K562 (cell line): ENCODE results near the gene DPP9. TPM values are rescaled to one million over a fixed set of nuclear protein-coding genes. Genes with fewer than 3 reads are reported as not detected.

Experiments
- ATAC-seq: fragments of 200-7000 bp; cut with Tn5 transposase; 3 replicates; pipeline ENCODE4 v1.9.1; 2020; ENCODE audit warnings: moderate library complexity
- BruUV-seq: library from RNA; stranded (reverse); fragments of 400-500 nt; replicated peaks from 2 replicates; lab custom pipeline; 2021; lab: Mats Ljungman, UMichigan
- CTCF ChIA-PET: fragments of 300-600 bp; formaldehyde crosslinking; extraction: SDS; loops from one replicate; lab custom pipeline; 2021; ENCODE audit warnings: low intra/inter-chr PET ratio; lab: Yijun Ruan, JAX
- POLR2A ChIA-PET: fragments of 300-600, 350-650 bp; sonication (Branson Sonifier 250); formaldehyde crosslinking; extraction: SDS; loops from one replicate; lab custom pipeline; 2021; ENCODE audit warnings: antibody characterized with exemption, inconsistent platforms; lab: Yijun Ruan, JAX
- DNase-seq, 4 experiments: peaks; one replicate each; pipeline versions ENCODE4 v3.0.0 to v3.0.0-alpha.2; 2011 to 2018; ENCODE audit warnings: low spot score in 3 of 4, mixed read lengths in 3 of 4; ENCODE audit errors: extremely low read depth in 1 of 4
- FAIRE-seq: peaks from 2 replicates; lab custom pipeline; 2011; peaks lifted over from hg19 to GRCh38; lab: Jason Lieb, UNC
- H2AFZ ChIP-seq: 2 replicates; pipeline ENCODE4 v1.6.0; 2011; ENCODE audit warnings: low read depth, low read length, control low read depth, inconsistent platforms
- H3K27ac ChIP-seq: fragments of 200-600 bp; 3 replicates; pipeline ENCODE4 v1.8.0; 2011; ENCODE audit warnings: low read depth, mild to moderate bottlenecking, control low read depth, inconsistent platforms, low read length, moderate library complexity, mixed read lengths; ENCODE audit errors: extremely low read depth
- H3K27me3 ChIP-seq, 2 experiments: fragments of 300-600 bp in 1 of 2; 2 replicates in 1 of 2; 3 replicates in 1 of 2; pipeline versions ENCODE4 v1.6.0 to v1.8.0; 2011; ENCODE audit warnings: inconsistent platforms in 2 of 2, low read length in 2 of 2, mild to moderate bottlenecking in 1 of 2, mixed read lengths in 1 of 2, moderate library complexity in 1 of 2; ENCODE audit not compliant: control insufficient read depth in 2 of 2, insufficient read depth in 2 of 2
- H3K36me3 ChIP-seq: fragments of 300-600 bp; 3 replicates; pipeline ENCODE4 v1.8.0; 2011; ENCODE audit warnings: mild to moderate bottlenecking, low read length, inconsistent platforms; ENCODE audit not compliant: control insufficient read depth, insufficient read depth
- H3K4me1 ChIP-seq, 2 experiments: fragments of 200-600 bp in 1 of 2; replicated peaks in 1 of 2; 2 replicates in 1 of 2; 3 replicates in 1 of 2; pipeline versions ENCODE4 v1.5.1 to v1.8.0; 2011; ENCODE audit warnings: inconsistent platforms in 2 of 2, low read length in 2 of 2, mild to moderate bottlenecking in 1 of 2, mixed read lengths in 1 of 2, moderate library complexity in 1 of 2; ENCODE audit not compliant: control insufficient read depth in 2 of 2, insufficient read depth in 2 of 2
- H3K4me2 ChIP-seq: 2 replicates; pipeline ENCODE4 v1.6.1; 2011; ENCODE audit warnings: low read length, control low read depth, inconsistent platforms, mixed read lengths; ENCODE audit not compliant: insufficient read depth
- H3K4me3 ChIP-seq: fragments of 200-600 bp; sonication (generic), shearing (Covaris generic); 2 replicates; pipeline ENCODE4 v1.5.1; 2016; ENCODE audit warnings: control low read depth, inconsistent platforms
- H3K79me2 ChIP-seq: fragments of 200-600 bp; 3 replicates; pipeline ENCODE4 v1.8.0; 2011; ENCODE audit warnings: low read length, inconsistent platforms; ENCODE audit not compliant: control insufficient read depth, insufficient read depth
- H3K9ac ChIP-seq, 2 experiments: 2 replicates each; pipeline versions ENCODE4 v1.6.0 to v1.6.1; 2011; ENCODE audit warnings: low read depth in 2 of 2, low read length in 2 of 2, control low read depth in 1 of 2, inconsistent platforms in 1 of 2, mild to moderate bottlenecking in 1 of 2, mixed read lengths in 1 of 2; ENCODE audit not compliant: insufficient read depth in 1 of 2
- H3K9me1 ChIP-seq: one replicate; pipeline ENCODE4 v1.6.0; 2011; ENCODE audit warnings: inconsistent platforms, mild to moderate bottlenecking, low read length, moderate library complexity; ENCODE audit not compliant: control insufficient read depth, insufficient read depth
- H3K9me3 ChIP-seq: replicated peaks from 2 replicates; pipeline ENCODE4 v1.5.1; 2011; ENCODE audit warnings: low read depth, low read length, inconsistent platforms; ENCODE audit not compliant: control insufficient read depth, insufficient read depth
- H4K20me1 ChIP-seq: replicated peaks from 2 replicates; pipeline ENCODE4 v1.6.1; 2011; ENCODE audit warnings: low read length, inconsistent platforms, mixed read lengths; ENCODE audit not compliant: control insufficient read depth, insufficient read depth
- CREM ChIP-seq: IDR thresholded peaks from 2 replicates; pipeline ENCODE4 v1.6.1; 2014; ENCODE audit warnings: antibody characterized with exemption, low read depth
- CSDE1 ChIP-seq, 2 experiments: fragments of 450-650 bp; IDR thresholded peaks; 2 replicates each; pipeline ENCODE4 v1.6.1; 2016; ENCODE audit warnings: mild to moderate bottlenecking in 1 of 2
- ELF2 ChIP-seq: fragments of 250-450 bp; sonication (Bioruptor Pico); IDR thresholded peaks from 2 replicates; pipeline ENCODE4 v1.5.0; 2021; ENCODE audit warnings: mild to moderate bottlenecking
- GATA2 ChIP-seq: sonication (generic); formaldehyde crosslinking; IDR thresholded peaks from 2 replicates; pipeline ENCODE4 v1.4.0; 2020; ENCODE audit warnings: mild to moderate bottlenecking, missing genetic modification reagents
- MECOM ChIP-seq: fragments of 250-450 bp; sonication (Bioruptor Pico); IDR thresholded peaks from 2 replicates; pipeline ENCODE4 v1.8.0; 2022; ENCODE audit warnings: inconsistent platforms
- NR2F6 ChIP-seq: fragments of 450-650 bp; formaldehyde crosslinking; IDR thresholded peaks from 2 replicates; pipeline ENCODE4 v1.4.0; 2020; ENCODE audit warnings: mild to moderate bottlenecking
- PYGO2 ChIP-seq: fragments of 450-650 bp; IDR thresholded peaks from 2 replicates; pipeline ENCODE4 v1.6.1; 2016; ENCODE audit warnings: mild to moderate bottlenecking, missing genetic modification characterization, moderate library complexity, missing compliant biosample characterization
- ZNF165 ChIP-seq: fragments of 250-450 bp; sonication (Bioruptor Pico); IDR thresholded peaks from 2 replicates; pipeline ENCODE4 v1.4.0; 2020; ENCODE audit warnings: borderline replicate concordance
- ZNF696 ChIP-seq: fragments of 250-450 bp; sonication (Bioruptor Pico); conservative IDR thresholded peaks from 2 replicates; pipeline ENCODE4 v1.4.0; 2020; ENCODE audit warnings: mild to moderate bottlenecking, moderate library complexity
- WGBS: fragments of 100-300 bp; shearing (Covaris generic); methylation state at CpG from one replicate; pipeline ENCODE4 v1.1.6; 2016; ENCODE audit warnings: low coverage, mixed read lengths; ENCODE audit not compliant: insufficient coverage; ENCODE audit errors: missing lambda C conversion rate; 5-methylcytosine and 5-hydroxymethylcytosine counted together
- in situ Hi-C: fragments of 300-500 bp; cut with MboI; formaldehyde crosslinking; loops from 4 replicates; pipeline ENCODE4 v1.15.0; 2018; ENCODE audit warnings: inconsistent platforms, mixed read lengths
- intact Hi-C: fragments of 100-400 bp; cut with micrococcal nuclease; formaldehyde crosslinking; loops from 2 replicates; pipeline ENCODE4 v1.14.2; 2022
- polyA plus RNA-seq, 8 experiments: library from polyadenylated mRNA; depleted of rRNA in 4 of 8; stranded (reverse) in 5 of 8; unstranded in 3 of 8; fragments of >200 nt; fragmentation: Nextera tagmentation in 2 of 8; fragmentation: Illumina TruSeq in 1 of 8; extraction: Ambion mirVana in 2 of 8; extraction: Trizol in 1 of 8; gene quantifications; 2 replicates each; pipeline versions ENCODE4 v1.2.1 to v1.2.3, GENCODE V29; 2011 to 2014; ENCODE audit warnings: inconsistent platforms in 1 of 8, missing spikeins in 1 of 8
- total RNA-seq, 7 experiments: library from RNA; depleted of rRNA in 6 of 7; stranded (reverse); fragments of >200 nt in 6 of 7; fragmentation: Illumina TruSeq in 2 of 7; extraction: Trizol in 2 of 7; gene quantifications; 2 replicates each; pipeline versions ENCODE4 v1.2.1 to v1.2.3, GENCODE V29; 2011 to 2021; ENCODE audit warnings: low replicate concordance in 1 of 7
- TF ChIP-seq, protein P1 (sequence below): sonication (generic); formaldehyde crosslinking; IDR thresholded peaks from 2 replicates; pipeline ENCODE4 v1.8.0; 2023; ENCODE audit warnings: mild to moderate bottlenecking, missing genetic modification reagents

The DPP9 gene
- total and polyA plus RNA-seq, 9 of the 15 experiments (the other 6 are each of a cell fraction or from before 2014, with no cell fraction given), result 0.90 to 66.7 (median 24.5) TPM

- Histone ChIP-seq H3K9ac (no peak overlapping the region), H3K27ac (no peak overlapping the region), H3K27me3 (no peaks in the 10 kb centered on the region), H4K20me1 (peaks cover 9% of the 10 kb centered on the region; the same call in 1 of the 2 replicates), H3K9me1 (no peaks in the 10 kb centered on the region), H3K4me1 (peaks cover 11 to 40% of the 10 kb centered on the region in 2 experiments), H3K79me2 (peaks cover 35% of the 10 kb centered on the region), H2AFZ (no peak overlapping the region), H3K4me2 (no peak overlapping the region), H3K36me3 (peaks cover 64% of the 10 kb centered on the region; the same call in 2 of the 3 replicates), H3K9me3 (no peaks in the 10 kb centered on the region), H3K4me3 (no peak overlapping the region)
- in situ Hi-C loops (no loop called here), intact Hi-C loops (no loop called here)
- 87% methylated on average over 13 of the region's 13 CpGs for WGBS
- ChIA-PET POLR2A (no interaction called here), CTCF (no interaction called here)
- TF ChIP-seq ELF2 (CRISPR knock-in tag), result no peak
- TF ChIP-seq, protein P1, sequence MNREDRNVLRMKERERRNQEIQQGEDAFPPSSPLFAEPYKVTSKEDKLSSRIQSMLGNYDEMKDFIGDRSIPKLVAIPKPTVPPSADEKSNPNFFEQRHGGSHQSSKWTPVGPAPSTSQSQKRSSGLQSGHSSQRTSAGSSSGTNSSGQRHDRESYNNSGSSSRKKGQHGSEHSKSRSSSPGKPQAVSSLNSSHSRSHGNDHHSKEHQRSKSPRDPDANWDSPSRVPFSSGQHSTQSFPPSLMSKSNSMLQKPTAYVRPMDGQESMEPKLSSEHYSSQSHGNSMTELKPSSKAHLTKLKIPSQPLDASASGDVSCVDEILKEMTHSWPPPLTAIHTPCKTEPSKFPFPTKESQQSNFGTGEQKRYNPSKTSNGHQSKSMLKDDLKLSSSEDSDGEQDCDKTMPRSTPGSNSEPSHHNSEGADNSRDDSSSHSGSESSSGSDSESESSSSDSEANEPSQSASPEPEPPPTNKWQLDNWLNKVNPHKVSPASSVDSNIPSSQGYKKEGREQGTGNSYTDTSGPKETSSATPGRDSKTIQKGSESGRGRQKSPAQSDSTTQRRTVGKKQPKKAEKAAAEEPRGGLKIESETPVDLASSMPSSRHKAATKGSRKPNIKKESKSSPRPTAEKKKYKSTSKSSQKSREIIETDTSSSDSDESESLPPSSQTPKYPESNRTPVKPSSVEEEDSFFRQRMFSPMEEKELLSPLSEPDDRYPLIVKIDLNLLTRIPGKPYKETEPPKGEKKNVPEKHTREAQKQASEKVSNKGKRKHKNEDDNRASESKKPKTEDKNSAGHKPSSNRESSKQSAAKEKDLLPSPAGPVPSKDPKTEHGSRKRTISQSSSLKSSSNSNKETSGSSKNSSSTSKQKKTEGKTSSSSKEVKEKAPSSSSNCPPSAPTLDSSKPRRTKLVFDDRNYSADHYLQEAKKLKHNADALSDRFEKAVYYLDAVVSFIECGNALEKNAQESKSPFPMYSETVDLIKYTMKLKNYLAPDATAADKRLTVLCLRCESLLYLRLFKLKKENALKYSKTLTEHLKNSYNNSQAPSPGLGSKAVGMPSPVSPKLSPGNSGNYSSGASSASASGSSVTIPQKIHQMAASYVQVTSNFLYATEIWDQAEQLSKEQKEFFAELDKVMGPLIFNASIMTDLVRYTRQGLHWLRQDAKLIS (CRISPR knock-in tag), result no peak
- TF ChIP-seq ZNF696 (CRISPR knock-in tag), result no peak
- no peak for TF ChIP-seq CSDE1 (IDR thresholded peaks at IDR 0.05)
- TF ChIP-seq GATA2 (CRISPR knock-in tag), result no peak
- no peak for TF ChIP-seq NR2F6 (CRISPR knock-in tag)
- TF ChIP-seq ZNF165 (CRISPR knock-in tag), result no peak
- TF ChIP-seq MECOM, result no peak
- no peak for TF ChIP-seq CREM
- TF ChIP-seq PYGO2 (tag), result no peak
- BruUV-seq, result no TSS peak
- ATAC-seq, result no peak
- DNase-seq, result no peak
- no peak for FAIRE-seq
These were observed 3.5 kb downstream of the DPP9 start for GRCh38 chr19:4720037-4720700.
